ENCODE results near the gene GNG13.

Gene GNG13

GRCh38 chr16:801584-802363 is 1.2 kb upstream of the GNG13 start:
- Histone ChIP-seq H3K4me1 (ENCODE audit: control insufficient read depth in 1 of 2, insufficient read depth in 2 of 2, low read length in 2 of 2) (no peaks in the 10 kb centered on the region), H3K9me3 (ENCODE audit: control insufficient read depth in 1 of 2, low read length in 2 of 2) (no peaks in the 10 kb centered on the region), H3K36me3 (ENCODE audit: control insufficient read depth in 1 of 2, insufficient read depth in 2 of 2, low read length in 2 of 2) (no peaks in the 10 kb centered on the region), H3K27me3 (ENCODE audit: control insufficient read depth in 1 of 2, insufficient read depth in 2 of 2, low read length in 2 of 2) (peaks cover 42 to 44% of the 10 kb centered on the region in 2 donors), H3K9ac (ENCODE audit: low read depth in 1 of 2, low read length in 2 of 2) (no peak overlapping the region), H3K4me3 (ENCODE audit: low read depth in 1 of 2, low read length in 2 of 2) (no peak overlapping the region), H3K27ac (ENCODE audit: low read depth, low read length) (no peak overlapping the region)

GRCh38 chr16:800834-801511 is 439 bp upstream of the GNG13 start:
- H3K9ac ChIP-seq (ENCODE audit: low read depth in 1 of 2, low read length in 2 of 2) = no peak overlapping the region
- peaks cover 42 to 44% of the 10 kb centered on the region in 2 donors for H3K27me3 ChIP-seq (ENCODE audit: control insufficient read depth in 1 of 2, insufficient read depth in 2 of 2, low read length in 2 of 2)
- H3K36me3 ChIP-seq (ENCODE audit: control insufficient read depth in 1 of 2, insufficient read depth in 2 of 2, low read length in 2 of 2) = no peaks in the 10 kb centered on the region
- H3K9me3 ChIP-seq (ENCODE audit: control insufficient read depth in 1 of 2, low read length in 2 of 2) = no peaks in the 10 kb centered on the region
- no peak overlapping the region for H3K27ac ChIP-seq (ENCODE audit: low read depth, low read length)
- H3K4me1 ChIP-seq (ENCODE audit: control insufficient read depth in 1 of 2, insufficient read depth in 2 of 2, low read length in 2 of 2) = no peaks in the 10 kb centered on the region
- no peak overlapping the region for H3K4me3 ChIP-seq (ENCODE audit: low read depth in 1 of 2, low read length in 2 of 2)

GRCh38 chr16:799111-799947 is 1.2 kb downstream of the GNG13 start:
- no peak overlapping the region for H3K4me3 ChIP-seq (ENCODE audit: low read depth in 1 of 2, low read length in 2 of 2)
- no peak overlapping the region for H3K27ac ChIP-seq (ENCODE audit: low read depth, low read length)
- H3K36me3 ChIP-seq (ENCODE audit: control insufficient read depth in 1 of 2, insufficient read depth in 2 of 2, low read length in 2 of 2) = no peaks in the 10 kb centered on the region
- no peak overlapping the region for H3K9ac ChIP-seq (ENCODE audit: low read depth in 1 of 2, low read length in 2 of 2)
- no peaks in the 10 kb centered on the region for H3K4me1 ChIP-seq (ENCODE audit: control insufficient read depth in 1 of 2, insufficient read depth in 2 of 2, low read length in 2 of 2)
- no peaks in the 10 kb centered on the region for H3K9me3 ChIP-seq (ENCODE audit: control insufficient read depth in 1 of 2, low read length in 2 of 2)
- peaks cover 37 to 44% of the 10 kb centered on the region in 2 donors for H3K27me3 ChIP-seq (ENCODE audit: control insufficient read depth in 1 of 2, insufficient read depth in 2 of 2, low read length in 2 of 2)

GRCh38 chr16:798666-799065 is 1.9 kb downstream of the GNG13 start:
- Histone ChIP-seq H3K4me3 (ENCODE audit: low read depth in 1 of 2, low read length in 2 of 2) (no peak overlapping the region), H3K9ac (ENCODE audit: low read depth in 1 of 2, low read length in 2 of 2) (no peak overlapping the region), H3K36me3 (ENCODE audit: control insufficient read depth in 1 of 2, insufficient read depth in 2 of 2, low read length in 2 of 2) (no peaks in the 10 kb centered on the region), H3K4me1 (ENCODE audit: control insufficient read depth in 1 of 2, insufficient read depth in 2 of 2, low read length in 2 of 2) (no peaks in the 10 kb centered on the region), H3K27ac (ENCODE audit: low read depth, low read length) (no peak overlapping the region), H3K27me3 (ENCODE audit: control insufficient read depth in 1 of 2, insufficient read depth in 2 of 2, low read length in 2 of 2) (peaks cover 34 to 44% of the 10 kb centered on the region in 2 donors), H3K9me3 (ENCODE audit: control insufficient read depth in 1 of 2, low read length in 2 of 2) (no peaks in the 10 kb centered on the region)

GRCh38 chr16:797686-798085 is 2.8 kb downstream of the GNG13 start:
- Histone ChIP-seq H3K4me3 (ENCODE audit: low read depth in 1 of 2, low read length in 2 of 2) (no peak overlapping the region), H3K4me1 (ENCODE audit: control insufficient read depth in 1 of 2, insufficient read depth in 2 of 2, low read length in 2 of 2) (no peaks in the 10 kb centered on the region), H3K27me3 (ENCODE audit: control insufficient read depth in 1 of 2, insufficient read depth in 2 of 2, low read length in 2 of 2) (peaks cover 28 to 34% of the 10 kb centered on the region in 2 donors), H3K36me3 (ENCODE audit: control insufficient read depth in 1 of 2, insufficient read depth in 2 of 2, low read length in 2 of 2) (no peaks in the 10 kb centered on the region), H3K9me3 (ENCODE audit: control insufficient read depth in 1 of 2, low read length in 2 of 2) (no peaks in the 10 kb centered on the region), H3K9ac (ENCODE audit: low read depth in 1 of 2, low read length in 2 of 2) (no peak overlapping the region), H3K27ac (ENCODE audit: low read depth, low read length) (no peak overlapping the region)

GRCh38 chr16:797120-797420 is 3.5 kb downstream of the GNG13 start:
- Histone ChIP-seq H3K36me3 (ENCODE audit: control insufficient read depth in 1 of 2, insufficient read depth in 2 of 2, low read length in 2 of 2) (no peaks in the 10 kb centered on the region), H3K4me1 (ENCODE audit: control insufficient read depth in 1 of 2, insufficient read depth in 2 of 2, low read length in 2 of 2) (no peaks in the 10 kb centered on the region), H3K27me3 (ENCODE audit: control insufficient read depth in 1 of 2, insufficient read depth in 2 of 2, low read length in 2 of 2) (peaks cover 22 to 28% of the 10 kb centered on the region in 2 donors), H3K27ac (ENCODE audit: low read depth, low read length) (no peak overlapping the region), H3K4me3 (ENCODE audit: low read depth in 1 of 2, low read length in 2 of 2) (no peak overlapping the region), H3K9ac (ENCODE audit: low read depth in 1 of 2, low read length in 2 of 2) (no peak overlapping the region), H3K9me3 (ENCODE audit: control insufficient read depth in 1 of 2, low read length in 2 of 2) (no peaks in the 10 kb centered on the region)

- peaks cover 17 to 23% of the 10 kb centered on the region in 2 donors for H3K27me3 ChIP-seq (ENCODE audit: control insufficient read depth in 1 of 2, insufficient read depth in 2 of 2, low read length in 2 of 2)
- H3K9me3 ChIP-seq (ENCODE audit: control insufficient read depth in 1 of 2, low read length in 2 of 2) = no peaks in the 10 kb centered on the region
- no peak overlapping the region for H3K27ac ChIP-seq (ENCODE audit: low read depth, low read length)
- no peak overlapping the region for H3K9ac ChIP-seq (ENCODE audit: low read depth in 1 of 2, low read length in 2 of 2)
- H3K4me1 ChIP-seq (ENCODE audit: control insufficient read depth in 1 of 2, insufficient read depth in 2 of 2, low read length in 2 of 2) = no peaks in the 10 kb centered on the region
- H3K4me3 ChIP-seq (ENCODE audit: low read depth in 1 of 2, low read length in 2 of 2) = no peak overlapping the region
- H3K36me3 ChIP-seq (ENCODE audit: control insufficient read depth in 1 of 2, insufficient read depth in 2 of 2, low read length in 2 of 2) = no peaks in the 10 kb centered on the region
Observed at GRCh38 chr16:796296-797119, 4.0 kb downstream of the GNG13 start.

- no peak overlapping the region for H3K9ac ChIP-seq (ENCODE audit: low read depth in 1 of 2, low read length in 2 of 2)
- no peaks in the 10 kb centered on the region for H3K4me1 ChIP-seq (ENCODE audit: control insufficient read depth in 1 of 2, insufficient read depth in 2 of 2, low read length in 2 of 2)
- H3K4me3 ChIP-seq (ENCODE audit: low read depth in 1 of 2, low read length in 2 of 2) = no peak overlapping the region
- peaks cover 0 to 4% of the 10 kb centered on the region in 2 donors for H3K36me3 ChIP-seq (ENCODE audit: control insufficient read depth in 1 of 2, insufficient read depth in 2 of 2, low read length in 2 of 2)
- no peak overlapping the region for H3K27ac ChIP-seq (ENCODE audit: low read depth, low read length)
- H3K27me3 ChIP-seq (ENCODE audit: control insufficient read depth in 1 of 2, insufficient read depth in 2 of 2, low read length in 2 of 2) = peaks cover 9 to 15% of the 10 kb centered on the region in 2 donors
- no peaks in the 10 kb centered on the region for H3K9me3 ChIP-seq (ENCODE audit: control insufficient read depth in 1 of 2, low read length in 2 of 2)
Observed at GRCh38 chr16:795580-796229, 4.8 kb downstream of the GNG13 start.

GRCh38 chr16:794853-795466 is 5.6 kb downstream of the GNG13 start:
- no peaks in the 10 kb centered on the region for H3K9me3 ChIP-seq (ENCODE audit: control insufficient read depth in 1 of 2, low read length in 2 of 2)

More at GRCh38 chr16:794853-795466, 5.6 kb downstream of the GNG13 start:
- no peak overlapping the region for H3K27ac ChIP-seq (ENCODE audit: low read depth, low read length)
- H3K36me3 ChIP-seq (ENCODE audit: control insufficient read depth in 1 of 2, insufficient read depth in 2 of 2, low read length in 2 of 2) = peaks cover 0 to 8% of the 10 kb centered on the region in 2 donors
- no peak overlapping the region for H3K9ac ChIP-seq (ENCODE audit: low read depth in 1 of 2, low read length in 2 of 2)
- no peak overlapping the region for H3K4me3 ChIP-seq (ENCODE audit: low read depth in 1 of 2, low read length in 2 of 2)
- peaks cover 7 to 8% of the 10 kb centered on the region in 2 donors for H3K27me3 ChIP-seq (ENCODE audit: control insufficient read depth in 1 of 2, insufficient read depth in 2 of 2, low read length in 2 of 2)
- H3K4me1 ChIP-seq (ENCODE audit: control insufficient read depth in 1 of 2, insufficient read depth in 2 of 2, low read length in 2 of 2) = no peaks in the 10 kb centered on the region

Measured in duodenal mucosa (tissue), 2 donors.